Stimulated activated CD8-positive, alpha-beta memory T cell treated with anti-CD3 and anti-CD28 coated beads, Interleukin-12 subunit alpha, Interleukin-12 subunit beta, amount 100 ng/mL, for 1 hour (primary cell): ENCODE results near the gene EEIG1.

Experiments used
- DNase-seq: peaks from one replicate; pipeline ENCODE4 v3.0.0-alpha.2; 2020; ENCODE audit warnings: low read depth

Gene EEIG1

DNA sequence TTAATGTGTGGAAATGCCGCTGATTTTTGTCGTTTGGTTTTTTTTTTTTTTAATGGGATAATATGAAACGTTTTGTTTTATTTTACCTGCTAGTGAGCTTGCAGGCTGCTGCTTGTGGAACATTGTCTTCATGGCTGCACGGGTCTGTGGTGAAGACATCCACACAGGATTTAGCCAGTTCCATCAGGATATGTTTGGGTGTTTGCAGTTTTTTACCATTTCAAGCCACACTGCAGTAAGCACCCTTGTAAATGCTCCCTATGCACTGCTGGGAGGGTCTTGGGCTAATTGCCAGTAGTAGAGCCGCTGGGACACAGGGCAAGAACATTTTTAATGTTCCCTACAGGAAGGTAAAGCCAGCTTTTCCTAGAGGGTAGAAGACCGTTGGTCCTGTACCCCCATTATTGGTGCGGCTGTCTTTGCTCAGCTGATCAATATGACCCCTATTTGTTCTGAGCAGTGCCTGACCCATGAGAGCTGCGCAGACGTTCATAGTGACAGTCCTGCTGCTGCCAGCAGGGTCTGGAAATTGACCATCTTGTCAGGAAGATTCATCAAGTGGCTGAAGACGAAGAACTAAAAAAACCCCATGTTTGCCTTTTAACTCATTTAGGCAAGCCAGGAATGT, 20.5 kb upstream of the EEIG1 start:
- DNase-seq: no peak

DNA sequence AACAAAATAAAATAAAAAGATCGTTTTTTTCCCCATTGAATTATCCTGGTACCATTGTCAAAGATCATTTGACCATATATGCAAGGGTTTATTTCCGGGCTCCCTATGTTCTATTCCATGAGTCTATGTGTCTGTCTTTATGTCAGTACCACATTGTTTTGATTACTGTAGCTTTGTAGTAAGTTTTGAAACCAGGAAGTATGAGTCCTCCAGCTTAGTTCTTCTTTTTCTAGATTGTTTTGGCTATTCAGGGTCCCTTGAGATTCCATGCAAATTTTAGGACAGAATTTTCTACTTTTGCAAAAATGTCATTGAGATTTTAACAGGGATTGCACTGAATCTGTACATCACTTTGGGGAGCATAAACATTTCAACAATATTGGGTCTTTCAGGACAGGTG, 18.7 kb upstream of the EEIG1 start:
- DNase-seq: no peak

DNA sequence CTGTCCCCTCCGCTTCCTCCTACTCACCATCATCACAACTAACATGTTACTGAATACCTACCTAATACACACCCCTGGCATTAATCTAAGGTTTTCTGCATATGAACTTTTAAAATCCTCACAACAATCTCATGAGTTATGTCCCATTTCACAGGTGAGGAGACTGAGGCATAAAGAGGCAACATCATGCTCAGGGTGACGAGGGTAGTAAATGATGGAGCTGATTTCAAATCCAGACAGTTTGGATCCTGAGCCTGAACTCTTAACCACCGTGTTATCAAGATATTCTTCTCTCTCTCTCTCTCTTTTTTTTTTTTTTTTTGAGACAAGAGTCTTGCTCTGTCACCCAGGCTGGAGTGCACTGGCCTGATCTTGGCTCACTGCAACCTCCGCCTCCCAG, 12.9 kb upstream of the EEIG1 start:
- no peak for DNase-seq

DNA sequence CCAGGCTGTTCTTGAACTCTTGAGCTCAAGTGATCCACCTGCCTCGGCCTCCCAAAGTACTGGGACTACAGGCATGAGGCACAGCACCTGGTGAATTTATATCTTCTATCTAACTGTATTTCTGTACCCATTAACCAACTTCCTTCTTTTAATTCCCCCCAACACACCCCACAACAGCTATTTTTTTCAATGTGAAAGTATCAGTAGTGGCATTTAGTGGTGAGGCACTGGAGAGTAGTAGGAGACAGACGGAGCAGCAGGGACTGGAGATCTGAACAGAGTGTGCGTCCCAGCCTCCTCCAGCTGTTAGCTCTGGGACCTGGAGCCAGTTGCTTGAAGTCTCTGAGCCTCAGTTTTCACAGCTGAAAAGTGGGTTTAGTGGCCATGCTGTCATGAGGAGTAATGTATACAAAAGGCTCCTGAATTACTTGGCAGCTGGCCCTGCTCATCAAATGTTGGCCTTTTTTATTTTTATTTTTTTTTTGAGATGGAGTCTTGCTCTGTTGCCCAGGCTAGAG, 11.0 kb upstream of the EEIG1 start:
- no peak for DNase-seq

DNA sequence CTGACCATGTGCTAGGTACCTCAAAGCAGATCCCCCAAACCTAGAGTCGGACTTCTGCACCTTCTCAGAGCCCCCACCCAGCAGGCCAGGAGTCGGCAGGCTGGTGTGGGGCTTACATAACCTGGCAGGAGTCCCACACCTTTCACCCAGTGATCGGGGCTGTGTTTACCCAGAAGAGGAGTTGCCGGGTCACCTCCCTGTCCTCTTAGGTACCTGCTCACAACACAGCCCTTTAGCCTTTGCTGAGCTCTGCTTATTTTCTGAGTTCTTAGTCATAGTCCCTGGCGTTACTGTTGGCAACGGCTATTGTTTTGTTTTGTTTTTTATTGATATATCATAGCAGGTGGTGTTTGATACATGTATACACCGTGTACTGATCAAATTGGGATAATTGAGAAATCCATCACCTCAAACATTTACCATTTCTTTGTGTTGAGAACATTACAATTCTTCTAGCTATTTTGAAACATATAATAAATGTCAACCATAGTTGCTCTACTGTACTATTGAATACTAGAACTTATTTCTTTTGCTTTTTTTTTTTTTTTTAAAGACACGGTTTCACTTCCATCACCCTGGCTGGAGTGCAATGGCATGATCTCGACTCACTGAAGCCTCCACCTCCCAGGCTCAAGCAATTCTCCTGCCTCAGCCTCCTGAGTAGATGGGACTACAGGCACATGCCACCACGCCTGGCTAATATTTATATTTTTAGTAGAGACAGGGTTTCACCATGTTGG, 10.4 kb upstream of the EEIG1 start:
- no peak for DNase-seq

DNA sequence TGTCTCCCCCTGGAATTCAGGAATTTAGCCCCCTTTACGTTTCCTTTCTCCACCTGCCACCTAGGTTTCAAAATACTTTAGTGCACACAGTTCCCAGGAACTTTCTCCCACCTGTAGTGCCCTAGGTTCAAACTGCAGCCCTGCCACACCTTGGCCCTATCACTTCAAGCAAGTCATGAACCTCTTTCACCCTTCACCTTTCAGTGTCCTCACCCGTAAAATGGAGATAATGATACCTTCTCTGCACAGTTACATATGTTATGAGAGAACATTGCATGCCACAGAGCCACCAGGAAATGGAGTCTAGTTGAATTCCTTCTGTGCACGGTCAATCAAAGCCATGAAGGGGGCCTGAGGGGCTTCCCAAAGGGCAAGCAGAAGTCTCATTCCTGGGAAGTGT, 9.8 kb upstream of the EEIG1 start:
- DNase-seq: no peak

DNA sequence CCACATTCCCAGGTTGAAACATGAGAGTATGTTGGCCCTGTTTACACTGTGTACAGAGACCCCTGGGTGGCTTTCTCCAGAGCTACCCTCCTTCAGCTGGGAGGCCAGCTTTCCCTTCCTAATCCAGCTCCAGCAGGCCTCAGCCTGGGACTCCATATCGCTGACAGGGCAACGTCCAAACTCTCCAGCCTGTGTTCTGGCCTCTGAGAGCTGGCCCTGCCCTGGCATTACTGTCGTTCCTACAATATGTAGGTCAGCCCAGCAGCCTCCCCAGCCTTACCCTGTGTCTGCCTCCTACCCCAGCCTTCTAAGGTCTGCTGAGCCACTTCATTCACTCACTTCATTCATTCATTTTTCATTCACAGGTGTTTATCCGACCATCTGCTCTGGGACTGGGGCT, 8.3 kb upstream of the EEIG1 start:
- DNase-seq: no peak

DNA sequence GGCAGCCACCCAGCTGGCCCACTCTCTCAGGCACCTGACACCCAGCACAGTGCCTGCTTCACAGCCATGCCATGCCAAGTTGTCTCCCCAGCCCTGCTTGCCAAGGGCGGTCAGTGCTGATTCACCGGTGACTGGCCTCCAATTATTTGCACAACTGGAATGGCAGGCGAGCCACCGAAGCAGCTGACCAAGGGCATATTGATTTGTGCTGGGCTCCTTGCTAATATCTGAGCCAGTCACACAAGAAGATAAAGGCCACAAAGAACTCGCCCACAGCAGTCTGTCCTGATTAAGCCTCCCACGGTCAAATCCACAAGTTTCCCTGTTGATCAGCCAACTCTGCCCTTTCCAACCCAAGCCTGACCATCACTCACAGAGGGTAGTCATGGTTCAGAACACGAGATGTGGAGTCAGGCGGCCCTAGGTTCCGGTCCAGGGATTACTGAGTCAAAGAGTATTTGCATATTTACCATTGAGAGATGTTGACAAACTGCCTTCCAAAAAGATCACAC, 6.4 kb upstream of the EEIG1 start:
- DNase-seq: no peak

DNA sequence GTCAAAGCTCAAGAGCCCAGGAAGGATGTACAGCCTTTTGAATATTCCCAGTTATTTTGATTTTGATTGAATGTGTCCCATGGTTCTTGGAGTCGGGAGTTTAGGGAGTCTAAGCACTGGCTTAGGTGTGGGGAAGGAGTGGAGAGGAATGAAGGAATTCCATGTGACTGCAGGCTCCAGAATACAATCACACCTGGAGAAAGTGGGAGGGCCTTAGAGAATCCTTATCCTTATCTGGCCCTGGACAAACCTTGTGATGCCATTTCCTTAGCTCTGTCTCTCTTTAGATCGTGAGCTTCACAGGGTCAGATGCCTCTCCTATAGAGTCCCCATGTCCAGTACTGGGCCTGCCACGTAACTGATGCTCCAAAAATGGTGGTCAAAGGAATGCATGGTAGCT, 4.2 kb upstream of the EEIG1 start:
- DNase-seq: no peak

DNA sequence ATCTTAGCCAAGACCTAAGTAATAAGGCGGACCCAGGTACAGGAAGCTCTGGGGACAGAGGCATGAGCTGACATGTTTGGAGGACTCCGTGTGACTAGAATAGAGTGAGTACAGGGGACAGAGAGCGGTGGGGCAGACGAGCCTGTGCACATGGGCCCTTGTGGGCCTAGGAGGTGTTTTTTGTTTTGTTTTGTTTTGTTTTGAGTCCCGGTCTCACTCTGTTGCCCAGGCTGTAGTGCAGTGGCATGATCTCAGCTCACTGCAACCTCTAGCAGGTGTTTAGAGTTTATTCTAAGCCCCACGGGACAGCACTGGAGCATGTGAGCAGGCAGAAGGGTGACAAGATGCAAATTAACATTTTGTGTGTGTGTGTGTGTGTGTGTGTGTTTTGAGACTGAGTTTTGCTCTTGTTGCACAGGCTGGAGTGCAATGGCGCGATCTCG, 3.1 kb upstream of the EEIG1 start:
- no peak for DNase-seq

DNA sequence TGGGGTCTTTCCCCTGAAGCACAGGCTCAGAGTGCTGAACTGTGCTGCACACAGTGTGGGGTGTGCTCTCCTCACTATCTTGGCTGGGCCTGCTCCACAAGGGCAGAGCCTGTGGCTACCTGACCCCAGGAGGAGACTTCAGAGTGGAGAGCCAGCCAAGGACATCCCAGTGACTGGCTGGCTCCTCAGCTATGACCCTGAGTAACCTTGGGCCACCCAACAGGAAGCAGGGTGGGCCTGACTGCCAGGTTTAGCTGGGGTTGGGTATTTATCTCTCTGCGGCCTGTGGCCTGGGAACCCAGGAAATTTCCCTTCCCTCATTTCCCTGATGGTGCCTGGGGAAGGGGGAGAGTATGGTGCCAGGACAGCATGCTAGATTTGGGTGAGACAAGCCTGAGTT, 2.1 kb upstream of the EEIG1 start:
- DNase-seq: no peak

DNA sequence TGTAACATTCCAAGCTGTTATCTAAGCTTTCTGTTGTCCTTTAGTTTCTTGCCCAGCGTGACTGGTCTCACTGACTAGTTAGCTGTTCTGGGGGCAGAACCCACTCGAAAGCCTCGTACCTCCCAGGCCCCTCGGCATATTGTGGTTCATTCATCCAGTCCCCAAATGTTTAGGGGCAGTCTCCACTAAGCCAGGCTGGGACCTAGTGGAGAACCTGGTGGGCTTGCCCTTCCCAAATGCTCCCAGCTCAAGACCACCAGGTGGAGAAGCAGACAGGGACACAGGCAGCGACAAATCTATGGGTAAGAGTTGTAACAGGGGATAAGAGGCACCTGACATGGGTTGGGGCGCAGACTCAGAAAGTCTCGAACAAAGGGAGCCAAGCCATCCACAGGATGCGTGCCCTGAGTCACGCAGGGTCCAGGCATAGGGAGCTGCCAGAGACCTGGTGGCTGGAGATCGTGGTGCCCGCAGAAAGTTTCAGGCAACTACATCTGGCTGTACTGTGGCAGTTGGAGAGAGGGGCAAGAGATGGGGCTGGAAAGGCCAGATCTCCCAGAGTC, 851 bp upstream of the EEIG1 start:
- no peak for DNase-seq

DNA sequence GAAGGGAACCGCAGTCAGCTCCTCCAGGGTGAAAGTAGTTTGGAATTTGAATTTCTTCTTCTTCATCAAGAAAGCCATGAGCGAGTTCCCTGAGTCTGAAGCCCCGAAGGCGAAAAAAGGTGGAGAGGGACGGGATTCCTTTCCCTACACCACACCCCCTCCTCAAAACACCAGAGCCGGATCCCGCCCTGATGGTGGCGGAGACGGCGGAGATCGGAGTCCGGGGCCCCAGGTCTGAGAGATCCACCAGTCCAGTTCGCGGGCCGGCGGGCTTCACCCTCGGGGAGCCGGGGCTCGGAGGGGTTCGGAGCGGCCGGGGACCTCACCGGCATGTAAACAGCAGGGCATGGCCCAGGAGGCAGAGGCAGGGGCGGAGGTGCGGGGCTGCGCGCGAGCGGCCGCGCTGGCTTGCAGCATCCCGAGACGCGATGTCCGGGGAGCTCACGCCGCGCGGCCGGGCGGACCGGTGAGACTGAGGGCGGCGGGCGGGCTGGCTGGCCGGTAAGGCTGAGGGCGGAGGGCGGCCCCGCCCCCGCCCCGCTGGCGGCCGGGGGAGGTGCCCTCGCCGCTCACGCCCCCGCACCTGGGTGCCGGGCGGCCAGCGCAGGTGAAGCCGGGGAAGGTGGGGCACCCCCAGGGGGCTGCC, 606 bp downstream of the EEIG1 start:
- DNase-seq: no peak

DNA sequence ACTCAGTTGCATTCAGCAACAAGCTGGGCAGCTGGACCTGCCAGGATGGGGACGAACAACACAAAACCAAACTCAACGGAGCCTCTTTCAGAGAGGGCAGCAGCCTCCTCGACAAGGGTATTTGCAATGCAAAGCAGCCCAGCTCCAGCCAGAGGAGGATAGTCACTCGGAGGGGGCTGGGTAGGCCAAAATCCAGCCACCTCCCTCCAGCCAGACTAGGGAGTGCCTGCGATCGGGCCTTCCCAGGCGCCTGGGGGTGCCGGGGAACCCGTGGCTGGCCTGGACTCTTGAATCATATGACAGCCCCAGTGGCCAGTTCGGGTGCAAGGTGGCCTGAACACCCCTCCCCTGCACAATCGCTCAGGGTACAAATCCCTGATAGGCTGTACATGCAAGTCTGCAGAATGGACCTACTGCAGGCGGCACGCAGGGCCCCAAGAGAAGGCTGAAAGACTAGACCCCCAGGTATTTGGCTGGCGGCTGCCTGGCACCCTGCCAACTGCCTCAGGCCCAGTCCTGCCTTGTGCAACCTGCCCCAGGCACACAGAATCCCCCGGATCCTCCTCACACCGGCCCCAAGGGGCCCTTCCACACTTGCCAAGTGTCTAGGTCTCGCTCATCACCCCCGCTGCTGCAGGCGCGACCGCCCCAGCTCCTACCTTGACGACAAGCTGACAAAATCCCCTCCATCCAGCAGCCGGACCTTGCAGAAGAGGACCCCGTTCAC, 1.3 kb downstream of the EEIG1 start:
- no peak for DNase-seq

DNA sequence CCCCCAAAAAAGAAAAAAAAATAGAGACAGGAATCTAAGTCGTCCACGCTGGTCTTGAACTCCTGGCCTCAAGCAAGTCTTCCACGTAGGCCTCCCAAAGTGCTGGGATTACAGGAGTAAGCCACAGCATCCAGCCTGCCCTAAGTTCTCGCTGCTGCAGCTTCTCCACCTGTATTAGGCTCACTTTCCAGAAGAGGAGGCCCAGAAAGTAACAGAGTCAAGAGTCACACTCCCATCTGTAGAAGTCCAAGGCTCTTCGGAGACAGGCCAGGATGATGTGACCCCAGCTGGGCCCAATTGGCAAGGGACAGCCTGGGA, 1.8 kb downstream of the EEIG1 start:
- no peak for DNase-seq

DNA sequence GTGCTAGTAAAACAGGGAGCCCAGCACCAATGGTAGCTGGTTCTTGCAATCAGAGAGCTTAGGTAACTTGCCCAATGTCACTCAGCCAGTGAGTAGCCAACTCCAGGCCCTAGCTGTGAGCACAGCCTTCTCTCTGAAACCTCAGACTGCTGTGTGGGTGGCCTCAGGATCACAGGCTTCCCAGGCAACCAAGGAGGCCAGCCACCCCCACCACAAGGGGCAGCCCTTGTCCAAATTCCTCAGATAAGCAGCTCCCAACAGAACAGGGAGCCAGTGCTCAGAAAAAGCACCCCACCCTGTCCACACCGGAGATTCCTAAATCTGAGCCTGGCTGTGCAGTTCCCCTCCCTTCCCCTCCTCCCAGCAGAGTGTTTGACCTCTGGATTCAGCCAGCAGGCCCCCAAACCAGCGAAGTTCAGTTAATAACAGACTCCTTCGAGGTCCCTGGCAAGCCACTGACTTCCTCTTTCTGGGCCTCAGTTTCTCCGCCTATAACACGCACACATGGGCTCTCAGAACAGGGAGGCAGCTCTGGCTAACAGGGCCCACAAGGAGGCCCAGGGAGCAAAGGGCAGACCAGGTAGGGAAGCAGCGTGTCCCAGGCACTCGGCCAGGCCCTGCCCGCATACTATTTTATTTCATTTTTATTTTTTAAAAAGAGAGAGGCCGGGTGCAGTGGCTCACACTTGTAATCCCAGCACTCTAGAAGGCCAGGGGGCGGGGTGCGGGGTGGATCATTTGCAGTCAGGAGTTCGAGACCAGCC, 2.7 kb downstream of the EEIG1 start:
- no peak for DNase-seq

DNA sequence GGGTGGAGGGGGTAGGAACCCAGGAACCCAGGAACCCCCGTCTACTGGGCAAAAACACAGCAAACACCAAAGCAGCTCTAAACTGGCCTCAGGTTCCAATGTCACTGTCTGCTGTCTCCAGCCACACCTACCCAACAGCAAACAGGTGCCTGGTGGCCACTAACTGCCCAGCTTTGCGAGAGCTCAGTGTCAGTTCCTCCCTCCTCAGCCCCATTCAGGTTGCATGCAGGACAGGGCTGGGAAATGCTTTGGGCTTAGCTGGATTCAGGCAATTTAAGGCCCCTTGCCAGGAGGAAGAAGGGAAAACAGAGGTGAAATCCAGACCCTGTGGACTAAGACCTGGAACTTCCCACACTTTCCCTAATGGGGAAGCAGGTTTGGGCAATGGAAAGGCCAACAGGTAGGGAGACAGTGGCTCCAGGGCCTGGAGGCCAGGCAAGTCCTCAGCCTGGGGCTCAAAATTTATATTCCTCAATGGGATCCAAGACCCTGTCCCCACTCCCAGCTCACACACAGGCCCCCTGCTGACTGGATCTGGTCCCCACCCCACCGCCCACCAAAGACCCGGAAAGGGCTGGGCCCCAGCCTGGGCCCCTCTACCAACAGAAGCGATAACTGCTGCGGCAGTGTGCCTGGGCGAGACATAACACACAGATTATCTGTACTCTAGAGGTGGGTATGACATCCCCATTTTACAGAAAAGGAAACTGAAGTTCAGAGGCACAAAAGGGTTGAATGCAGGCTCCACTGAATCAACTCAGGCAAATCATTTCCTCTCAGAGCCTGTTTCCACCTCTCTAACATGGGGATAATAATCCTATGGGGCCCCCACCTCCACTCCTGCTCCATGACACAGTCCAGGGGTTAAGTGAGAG, 3.5 kb downstream of the EEIG1 start:
- no peak for DNase-seq

DNA sequence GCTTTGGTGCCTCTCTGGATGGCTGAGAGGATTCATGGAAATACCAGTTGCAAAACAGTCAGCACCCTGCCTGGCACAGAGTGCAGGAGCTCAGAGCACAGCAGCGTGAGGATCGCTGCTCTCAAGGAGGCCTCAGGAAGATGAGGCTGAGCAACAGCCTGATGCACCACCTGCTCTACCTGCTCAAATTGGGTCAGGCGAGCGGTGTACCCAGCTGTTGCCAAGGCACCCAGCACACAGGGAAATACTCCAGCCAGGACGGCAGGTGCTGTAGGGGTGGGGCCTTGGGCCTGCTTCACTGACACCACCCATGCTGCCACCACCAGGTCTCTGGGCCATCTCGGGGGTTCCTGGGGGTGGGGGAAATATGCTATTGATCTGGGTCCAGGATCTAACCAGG, 4.3 kb downstream of the EEIG1 start:
- DNase-seq: no peak

DNA sequence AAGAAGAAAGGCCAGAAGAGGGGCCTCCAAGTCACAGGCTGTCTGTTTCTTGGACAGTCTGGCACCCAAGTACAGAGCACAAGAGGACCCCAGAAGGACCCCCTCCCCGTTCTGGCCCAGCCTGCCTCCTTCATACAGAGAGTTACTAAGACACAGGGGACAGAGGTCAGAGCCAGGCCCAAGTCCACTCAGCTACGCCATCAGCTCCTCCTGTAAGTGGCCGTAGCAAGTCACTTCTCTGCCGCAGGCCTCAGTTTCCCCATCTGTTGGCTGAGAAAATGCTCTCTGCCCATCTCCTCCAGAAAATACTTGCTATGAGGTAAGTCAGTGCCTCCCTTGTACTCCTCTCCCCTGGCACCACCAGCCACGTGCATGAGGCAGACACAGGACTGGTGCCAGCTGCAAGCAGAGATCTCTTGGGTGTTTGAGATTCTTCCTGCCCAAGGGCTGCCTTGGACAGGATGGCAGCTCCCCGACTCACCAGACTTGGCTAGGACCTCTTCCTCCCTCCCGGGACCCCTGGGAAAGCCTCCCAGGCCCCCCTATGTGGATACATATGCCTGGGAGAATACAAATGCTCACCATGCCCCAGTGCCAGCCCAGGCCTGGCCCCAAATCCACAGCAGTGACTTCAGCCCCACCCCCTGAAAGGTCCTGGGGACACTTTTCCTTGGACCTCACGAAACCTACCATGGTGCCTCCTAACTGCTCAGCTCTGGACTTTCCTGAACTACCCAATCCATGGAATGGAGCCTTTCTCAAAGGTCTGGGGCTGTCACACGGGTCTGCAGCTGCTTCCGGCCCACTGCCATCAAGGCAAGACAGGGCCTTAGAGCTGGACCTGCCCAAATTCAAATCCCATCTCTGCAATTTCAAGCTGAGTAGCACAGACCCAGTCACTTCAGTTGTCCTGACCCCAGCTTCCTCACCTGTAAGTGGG, 5.1 kb downstream of the EEIG1 start:
- DNase-seq: no peak
